D721Med (cell line): ENCODE results near the gene SOST.

ENCODE experiments used
- DNase-seq: peaks from one replicate; pipeline ENCODE4 v3.0.0; 2011; ENCODE audit warnings: low spot score; ENCODE audit not compliant: insufficient read length
- FAIRE-seq: peaks from 2 replicates; lab custom pipeline; 2011; peaks lifted over from hg19 to GRCh38; lab: Jason Lieb, UNC
- TF ChIP-seq, protein P1 (sequence below): IDR thresholded peaks from 2 replicates; pipeline ENCODE4 v1.5.1; 2012; ENCODE audit warnings: mild to moderate bottlenecking, control low read depth; ENCODE audit not compliant: insufficient read depth; ENCODE audit errors: missing control alignments

The SOST gene

GRCh38 chr17:43741636-43742035, 17.0 kb downstream of the SOST start:
- DNase-seq (no peak), FAIRE-seq (no peak)

DNA sequence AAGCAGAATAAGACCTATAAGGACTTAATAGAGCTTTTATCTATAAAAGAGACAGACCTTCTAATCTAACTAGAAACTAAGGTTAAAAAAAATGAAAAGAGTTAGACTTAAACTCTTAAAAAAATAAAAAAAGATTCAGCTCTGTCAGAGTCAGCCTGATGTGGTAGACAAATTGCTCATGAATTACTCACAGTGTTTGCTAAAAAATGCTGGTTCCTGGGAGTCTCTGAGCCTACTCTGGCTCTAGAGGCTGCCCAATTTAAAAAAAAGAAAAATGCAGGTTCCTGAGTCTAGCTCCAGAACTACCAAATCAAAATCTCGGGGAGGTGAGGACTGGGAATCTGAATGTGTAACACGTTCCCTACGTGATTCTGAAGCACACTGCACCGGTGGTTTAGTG, 18.1 kb downstream of the SOST start:
- DNase-seq (no peak), FAIRE-seq (no peak)
- TF ChIP-seq, protein P1, sequence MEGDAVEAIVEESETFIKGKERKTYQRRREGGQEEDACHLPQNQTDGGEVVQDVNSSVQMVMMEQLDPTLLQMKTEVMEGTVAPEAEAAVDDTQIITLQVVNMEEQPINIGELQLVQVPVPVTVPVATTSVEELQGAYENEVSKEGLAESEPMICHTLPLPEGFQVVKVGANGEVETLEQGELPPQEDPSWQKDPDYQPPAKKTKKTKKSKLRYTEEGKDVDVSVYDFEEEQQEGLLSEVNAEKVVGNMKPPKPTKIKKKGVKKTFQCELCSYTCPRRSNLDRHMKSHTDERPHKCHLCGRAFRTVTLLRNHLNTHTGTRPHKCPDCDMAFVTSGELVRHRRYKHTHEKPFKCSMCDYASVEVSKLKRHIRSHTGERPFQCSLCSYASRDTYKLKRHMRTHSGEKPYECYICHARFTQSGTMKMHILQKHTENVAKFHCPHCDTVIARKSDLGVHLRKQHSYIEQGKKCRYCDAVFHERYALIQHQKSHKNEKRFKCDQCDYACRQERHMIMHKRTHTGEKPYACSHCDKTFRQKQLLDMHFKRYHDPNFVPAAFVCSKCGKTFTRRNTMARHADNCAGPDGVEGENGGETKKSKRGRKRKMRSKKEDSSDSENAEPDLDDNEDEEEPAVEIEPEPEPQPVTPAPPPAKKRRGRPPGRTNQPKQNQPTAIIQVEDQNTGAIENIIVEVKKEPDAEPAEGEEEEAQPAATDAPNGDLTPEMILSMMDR = no peak

More at GRCh38 chr17:43741636-43742035, 17.0 kb downstream of the SOST start:
- TF ChIP-seq, protein P1 = no peak

DNA sequence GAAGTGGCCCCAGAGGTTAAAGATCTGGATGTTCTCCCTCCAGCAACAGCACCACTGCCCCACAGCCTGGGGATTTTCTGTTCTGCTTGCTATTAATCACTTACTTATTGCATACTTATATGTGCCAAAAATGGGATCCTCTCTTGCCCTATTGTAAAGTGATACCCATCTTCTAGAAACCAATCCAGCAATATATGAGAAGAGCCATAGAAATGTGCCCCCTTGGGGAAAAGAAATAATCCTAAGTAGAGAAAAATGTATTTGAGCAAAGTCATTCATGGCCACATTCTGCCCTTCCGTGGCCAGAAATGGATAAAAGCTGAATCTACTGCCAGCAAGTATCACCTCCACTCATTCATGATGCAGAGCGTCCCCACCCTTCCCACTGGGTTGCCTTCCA, 20.9 kb downstream of the SOST start:
- TF ChIP-seq, protein P1 = no peak
- DNase-seq = no peak
- no peak for FAIRE-seq

DNA sequence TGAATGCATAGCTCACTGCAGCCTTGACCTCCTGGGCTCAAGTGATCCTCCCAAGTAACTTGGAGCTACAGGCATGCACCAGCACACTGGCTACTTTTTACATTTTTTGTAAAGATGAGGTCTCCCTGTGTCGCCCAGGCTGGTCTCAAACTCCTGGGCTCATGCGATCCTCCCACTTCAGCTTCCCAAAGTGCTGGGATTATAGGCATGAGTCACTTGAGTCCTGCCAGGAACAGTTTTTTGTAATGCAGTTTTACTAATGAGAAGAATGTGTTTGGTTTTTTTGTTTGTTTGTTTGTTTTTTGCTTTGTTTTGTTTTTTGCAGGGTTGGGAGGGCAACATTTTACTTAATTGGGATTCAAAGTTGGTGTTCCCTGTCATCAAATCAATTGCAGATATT, 22.2 kb downstream of the SOST start:
- TF ChIP-seq, protein P1 = no peak
- DNase-seq (no peak), FAIRE-seq (no peak)

GRCh38 chr17:43734376-43734775, 24.2 kb downstream of the SOST start:
- FAIRE-seq (no peak), DNase-seq (no peak)
- TF ChIP-seq, protein P1 = no peak

DNA sequence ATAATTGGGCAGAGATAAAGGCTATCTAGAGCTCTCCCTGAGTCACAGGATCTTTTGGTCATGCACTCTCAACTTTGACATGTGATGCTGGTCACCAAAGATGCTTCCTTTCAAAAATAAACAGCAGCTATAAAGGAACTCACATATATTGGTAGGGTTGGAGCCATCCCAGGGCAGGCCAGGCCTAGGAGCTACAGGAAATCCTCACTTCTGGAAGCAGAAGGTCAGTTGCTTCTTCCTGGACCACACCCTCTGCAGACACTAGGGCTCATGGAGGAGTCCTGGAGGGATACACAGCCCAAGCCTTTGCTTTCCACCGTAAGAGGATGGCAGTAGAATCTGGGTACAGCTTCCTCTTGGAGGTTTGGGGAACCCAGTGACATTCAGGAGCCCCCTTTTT, 24.6 kb downstream of the SOST start:
- TF ChIP-seq, protein P1 = no peak
- no peak for DNase-seq
- FAIRE-seq = no peak

- DNase-seq = no peak
- TF ChIP-seq, protein P1 = no peak
- no peak for FAIRE-seq
Measured at GRCh38 chr17:43732958-43733357, 25.6 kb downstream of the SOST start.
